ENCODE measurements around the gene ETV3.
A peak's percentile ranks its signal among the peaks of the same experiment; 100 is the strongest.

Gene ETV3

DNA sequence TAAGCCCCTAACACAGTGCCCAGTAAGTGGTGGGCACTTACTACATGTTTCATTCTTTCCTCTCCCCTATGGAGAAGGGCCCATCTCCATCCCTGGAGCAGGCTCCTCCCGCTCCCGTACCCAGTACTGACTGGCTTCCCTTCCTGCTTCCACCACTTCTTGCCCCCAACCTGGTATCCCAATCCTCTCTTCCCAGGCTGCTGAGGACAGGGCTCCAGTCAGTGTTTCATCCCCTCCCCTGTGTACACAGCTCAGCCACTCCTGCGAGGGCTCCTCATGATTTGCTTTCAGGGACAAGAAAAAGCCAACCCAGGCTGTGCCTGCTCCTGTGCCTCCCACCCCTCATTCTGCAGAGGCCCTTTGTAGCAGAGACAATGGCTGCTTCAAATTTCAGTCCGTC lies 20.8 kb upstream of the ETV3 start:
- no peak for DNase-seq

DNA sequence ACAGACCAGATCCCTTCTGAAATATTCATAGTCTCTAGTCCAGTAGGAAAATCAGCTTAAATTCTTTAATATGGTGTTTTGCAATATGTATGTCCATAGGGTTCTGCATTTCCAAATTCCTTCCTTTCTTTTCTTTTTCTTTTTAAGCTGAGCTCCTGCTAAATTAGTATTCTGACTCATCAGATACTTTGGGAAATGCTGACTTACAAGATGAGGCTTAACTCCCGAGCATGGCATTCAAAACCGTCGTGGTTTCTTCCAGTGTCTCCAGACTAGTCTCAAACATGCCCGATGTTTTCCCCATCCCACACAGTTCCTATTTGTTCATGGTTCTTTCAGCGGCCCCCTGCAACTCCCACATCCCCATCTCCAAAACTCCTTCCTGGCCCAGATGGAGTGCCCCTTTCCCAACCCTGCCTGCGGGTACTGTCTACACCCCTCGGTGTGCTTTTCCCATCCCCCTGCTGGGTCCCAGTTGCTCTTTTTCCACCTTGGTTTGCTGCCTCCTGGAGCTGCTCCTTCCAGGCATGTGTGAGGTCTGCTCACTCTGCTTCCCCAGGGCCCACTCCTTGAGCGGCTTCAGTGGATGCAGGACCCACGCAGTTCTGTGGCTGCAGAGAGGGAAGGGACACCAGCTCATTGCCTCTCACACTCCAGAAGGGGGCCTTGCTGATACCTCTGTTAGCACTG lies 19.5 kb upstream of the ETV3 start:
- peak; percentile 59 to 74 (median 69) for DNase-seq

DNA sequence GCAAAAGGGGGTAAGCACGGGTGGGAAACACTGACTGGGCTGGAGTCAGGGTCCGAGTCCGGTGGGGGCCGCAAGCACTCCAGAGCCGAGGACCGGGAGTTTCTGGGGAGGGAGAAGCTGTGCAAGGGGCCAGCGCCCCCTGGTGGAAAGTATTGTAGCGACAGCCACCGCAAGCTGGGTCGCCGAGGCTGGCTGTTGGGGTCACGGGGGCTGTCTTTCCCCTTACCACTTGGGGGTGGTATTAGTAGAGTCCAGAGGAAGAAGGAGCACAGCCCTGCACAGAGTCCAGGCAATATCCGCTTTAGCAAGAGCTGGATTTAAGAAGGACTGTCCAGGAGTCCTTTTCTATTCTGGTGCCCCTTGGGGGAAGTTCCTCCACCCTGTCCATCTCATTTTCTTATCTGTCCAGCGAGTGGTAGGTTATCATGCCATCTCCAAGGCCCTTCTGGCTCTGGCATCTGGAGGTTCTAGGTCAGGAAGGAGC lies 17.9 kb upstream of the ETV3 start:
- DNase-seq = peak; percentile 84 to 93 (median 88)

DNA sequence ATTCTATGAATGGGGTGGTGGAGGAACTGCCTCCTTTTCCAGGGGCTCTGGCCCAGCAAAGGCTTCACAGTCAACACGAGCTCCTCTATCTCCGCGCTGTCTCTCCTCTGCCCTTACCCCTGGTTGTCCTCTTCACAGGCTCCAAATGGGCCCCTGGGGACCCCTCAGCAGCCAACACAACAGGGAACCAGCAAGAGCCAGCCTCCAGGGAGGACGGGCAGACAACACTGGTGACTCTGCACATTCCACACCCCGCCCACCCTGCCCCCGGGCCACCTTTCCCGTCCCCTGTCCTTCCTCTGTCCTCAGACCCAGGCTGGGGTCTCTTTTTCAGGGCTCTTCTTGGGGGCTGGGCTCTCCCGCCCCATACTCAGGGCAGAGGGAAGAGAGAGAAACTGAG lies 17.5 kb upstream of the ETV3 start:
- DNase-seq = no peak

DNA sequence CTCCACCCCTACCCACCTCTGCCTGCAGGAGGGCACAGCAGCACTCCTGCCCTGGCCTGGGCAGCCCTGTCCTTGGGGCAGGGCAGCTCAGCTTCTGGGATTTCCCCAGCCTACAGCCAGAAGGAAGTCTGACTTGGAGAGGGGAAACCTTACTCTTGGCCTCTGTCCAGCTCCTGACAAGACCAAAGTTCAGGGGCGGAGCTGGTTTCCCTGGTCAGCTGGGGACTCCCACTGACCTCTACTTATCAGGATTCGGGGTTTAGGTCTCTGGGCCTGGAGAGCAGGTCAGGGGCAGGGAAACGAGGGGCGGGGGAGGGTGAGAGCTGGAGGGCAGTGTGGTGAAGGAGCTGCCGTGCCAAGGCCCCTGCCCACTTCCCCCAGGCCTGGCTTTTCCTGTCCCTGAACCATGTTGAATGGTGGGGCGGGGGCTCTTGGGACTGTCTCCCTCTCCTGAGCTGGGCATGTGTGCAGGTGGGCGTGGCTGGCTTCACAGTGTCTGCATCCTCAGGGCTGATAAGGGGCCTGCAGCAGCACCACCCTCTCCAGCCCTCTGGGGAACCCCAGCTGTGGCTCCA lies 16.8 kb upstream of the ETV3 start:
- peak; percentile 95 to 98 (median 97) for DNase-seq

DNA sequence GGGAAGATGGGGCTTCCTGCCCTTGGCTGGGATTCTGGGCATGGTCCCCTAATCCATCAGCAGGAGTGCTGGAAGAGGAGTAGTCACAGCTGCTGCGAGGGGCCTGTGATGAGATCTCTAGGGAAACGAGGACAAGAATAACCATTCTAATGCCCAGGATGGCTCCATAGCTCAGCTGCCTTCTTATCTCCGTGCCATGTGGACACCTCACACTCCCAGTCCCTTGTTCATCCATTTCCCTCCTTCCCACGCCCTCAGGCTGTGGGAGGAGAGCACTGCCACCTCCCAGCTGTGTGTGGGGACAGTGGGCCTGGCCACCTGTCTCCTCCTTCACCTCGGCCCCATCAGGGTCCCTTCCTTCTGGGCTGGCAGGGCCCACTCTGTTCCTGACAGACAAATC lies 16.1 kb upstream of the ETV3 start:
- no peak for DNase-seq

DNA sequence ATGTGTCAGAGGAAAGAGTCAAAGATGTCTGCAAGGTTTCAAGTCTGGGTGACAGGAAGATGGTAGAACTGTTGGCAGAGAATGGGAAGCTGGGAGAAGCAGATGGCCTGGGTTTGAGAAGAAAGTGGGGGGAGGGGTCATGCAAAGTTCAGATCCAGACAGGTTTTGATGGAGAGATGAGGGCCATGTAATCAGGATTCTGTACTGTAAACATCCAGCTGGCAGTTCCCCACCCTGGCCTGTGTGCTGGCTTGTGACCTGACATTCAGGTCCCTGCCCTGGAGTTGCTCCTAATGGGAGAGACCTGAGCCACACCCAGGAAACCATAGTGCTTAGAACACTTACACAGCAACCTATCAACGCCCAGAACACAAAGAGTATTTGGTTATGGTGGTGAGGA lies 15.6 kb upstream of the ETV3 start:
- no peak for DNase-seq

DNA sequence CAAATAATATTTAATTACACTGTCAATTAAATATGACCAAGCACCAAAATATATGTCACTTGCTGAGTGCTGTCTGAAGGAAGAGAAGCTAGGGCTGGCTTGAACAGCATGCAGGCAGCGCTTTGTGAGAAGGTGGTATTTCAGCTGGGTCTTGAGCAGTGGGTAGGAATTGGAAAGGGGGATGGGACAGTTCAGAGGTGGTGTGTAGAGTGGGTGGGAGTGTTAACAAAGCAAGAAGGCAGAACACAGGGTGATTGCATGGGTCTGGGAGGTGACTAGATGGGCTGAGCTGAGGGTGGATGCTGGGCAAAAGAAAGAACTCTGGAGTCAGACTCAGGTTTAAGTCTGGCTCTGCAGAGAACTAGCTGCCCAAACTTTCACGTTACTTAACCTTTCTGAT lies 14.3 kb upstream of the ETV3 start:
- DNase-seq = no peak

DNA sequence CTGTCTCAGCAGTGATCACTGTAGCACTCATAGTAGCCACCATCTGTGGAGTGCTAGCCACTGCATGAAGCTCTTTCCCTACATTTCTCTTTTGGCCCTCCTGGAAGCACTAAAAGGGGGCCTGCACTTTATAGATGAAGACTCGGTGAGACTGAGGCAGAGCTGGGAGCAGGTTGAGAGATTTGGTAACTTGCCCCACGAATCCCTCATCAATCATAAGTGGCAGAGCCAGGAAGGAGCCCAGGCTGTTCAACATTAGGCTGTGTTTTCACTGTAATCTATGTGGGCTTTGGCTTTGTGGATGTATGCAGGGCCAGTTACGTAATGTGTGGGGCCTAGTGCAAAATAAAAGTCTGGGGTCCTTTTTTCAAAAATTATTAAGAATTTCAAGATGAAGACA lies 13.3 kb upstream of the ETV3 start:
- no peak for DNase-seq

DNA sequence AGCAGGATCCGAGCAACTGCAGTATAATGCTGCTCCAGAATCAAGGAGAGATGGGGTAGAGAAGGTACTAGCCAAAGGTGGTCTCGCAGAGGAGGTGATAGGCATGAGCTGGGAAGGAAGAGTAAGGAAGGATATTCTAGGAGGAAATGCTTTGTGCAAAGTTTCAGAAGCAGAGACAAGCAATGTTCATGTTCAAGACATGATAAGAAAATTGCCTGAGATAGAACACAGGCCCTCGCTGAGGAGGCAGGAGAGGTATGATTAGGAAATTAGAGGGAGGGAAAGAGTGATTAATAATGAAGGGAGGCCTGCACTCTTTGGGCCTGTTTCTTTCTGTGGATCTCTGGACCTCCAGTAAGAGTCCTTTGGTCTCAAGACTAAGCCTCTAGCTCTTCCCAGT lies 12.9 kb upstream of the ETV3 start:
- DNase-seq = no peak

DNA sequence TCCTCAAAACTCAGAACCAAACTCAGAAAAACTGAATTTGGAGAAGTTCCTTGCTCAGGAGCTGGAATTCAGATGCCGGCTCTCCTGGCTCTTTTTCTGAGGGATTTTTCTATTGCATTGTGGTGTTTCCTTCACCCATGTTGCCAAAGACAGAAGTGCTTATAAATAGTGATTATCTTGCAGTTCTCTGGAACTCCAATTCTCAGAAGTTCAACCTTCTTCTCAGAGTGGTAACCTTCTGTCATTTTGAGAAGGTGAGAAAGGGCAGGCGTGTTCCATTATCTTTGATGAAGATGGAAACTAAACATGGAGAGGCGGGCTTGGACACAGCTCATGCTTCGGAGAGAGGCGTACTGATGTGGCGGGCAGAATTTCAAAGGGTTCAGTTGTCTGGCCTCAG lies 12.4 kb upstream of the ETV3 start:
- DNase-seq = no peak

DNA sequence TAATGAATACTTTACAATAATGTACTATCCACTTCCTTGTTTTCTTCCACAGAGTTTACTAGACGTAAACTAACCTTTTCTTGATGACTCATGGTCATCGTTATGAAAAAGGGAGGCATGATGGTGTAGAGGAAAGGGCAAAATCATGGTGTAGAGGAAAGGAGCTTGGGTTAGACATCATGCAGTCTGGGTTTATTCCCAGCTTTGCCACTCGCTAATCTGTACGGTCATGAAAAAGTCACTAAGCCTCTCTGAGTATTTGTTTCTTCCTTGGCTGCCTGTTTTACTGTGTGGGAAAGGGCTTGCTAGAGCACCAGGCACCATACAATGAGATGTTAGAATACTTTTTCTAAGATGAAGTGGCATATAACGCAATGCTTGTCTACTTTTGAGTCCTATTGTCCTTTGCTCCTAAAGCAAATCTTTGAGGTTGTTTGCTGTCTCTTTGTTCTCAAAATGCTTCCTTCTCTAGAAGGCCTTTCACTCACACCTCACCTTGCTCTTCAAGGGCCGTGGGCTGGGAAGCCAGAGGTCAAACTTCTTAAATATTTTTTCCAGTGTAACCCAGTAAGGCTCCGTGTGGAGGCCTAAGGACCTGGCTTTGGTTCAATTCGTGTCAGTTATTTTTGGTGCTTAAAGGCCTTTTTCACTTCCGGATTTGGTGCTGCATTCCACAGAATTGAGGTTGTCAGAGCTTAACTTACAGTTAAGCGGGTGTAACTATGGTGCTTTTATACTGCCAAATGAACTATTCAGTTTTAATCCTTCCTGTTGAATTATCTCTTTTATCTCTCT lies 9.9 kb upstream of the ETV3 start:
- peak in 2 of 3 donors; percentile 74 to 76 for DNase-seq

DNA sequence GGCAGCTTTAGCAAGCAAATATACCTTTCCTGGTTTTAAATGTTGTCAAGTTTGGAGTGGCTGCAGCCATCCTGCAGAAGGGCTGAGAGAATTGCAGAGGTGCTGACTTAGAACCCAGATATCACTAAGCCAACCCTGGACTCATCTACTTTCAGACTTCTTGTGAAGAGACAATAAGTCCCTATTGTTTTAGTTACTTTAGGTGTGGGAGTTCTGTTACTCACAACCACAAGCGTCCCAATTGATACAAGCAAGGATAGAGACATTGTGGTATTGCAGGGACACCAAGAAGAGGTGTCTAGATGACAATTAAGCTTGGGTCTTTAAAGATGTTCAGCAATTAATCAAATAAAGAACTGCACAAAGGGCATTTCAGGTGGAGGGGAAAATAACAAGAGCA lies 8.8 kb upstream of the ETV3 start:
- DNase-seq = no peak

DNA sequence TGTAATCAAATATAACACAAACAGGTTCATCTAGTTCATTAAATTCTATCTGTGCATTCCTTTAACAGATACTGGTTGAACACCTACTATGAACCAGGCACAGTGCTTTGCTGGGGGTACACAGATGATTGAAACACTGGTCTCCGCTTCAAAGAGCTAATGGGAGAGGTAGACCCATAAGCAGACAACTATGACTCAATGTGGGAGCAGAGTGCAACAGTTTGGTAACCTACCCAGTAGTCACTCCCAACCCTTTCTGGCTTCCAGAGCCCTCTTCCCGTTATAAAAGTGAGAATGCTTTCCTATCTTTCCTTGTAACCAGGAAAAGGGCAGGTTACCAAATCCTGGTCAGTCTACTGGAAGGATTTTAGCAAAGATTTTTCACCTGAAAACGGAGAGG lies 8.0 kb upstream of the ETV3 start:
- no peak for DNase-seq

DNA sequence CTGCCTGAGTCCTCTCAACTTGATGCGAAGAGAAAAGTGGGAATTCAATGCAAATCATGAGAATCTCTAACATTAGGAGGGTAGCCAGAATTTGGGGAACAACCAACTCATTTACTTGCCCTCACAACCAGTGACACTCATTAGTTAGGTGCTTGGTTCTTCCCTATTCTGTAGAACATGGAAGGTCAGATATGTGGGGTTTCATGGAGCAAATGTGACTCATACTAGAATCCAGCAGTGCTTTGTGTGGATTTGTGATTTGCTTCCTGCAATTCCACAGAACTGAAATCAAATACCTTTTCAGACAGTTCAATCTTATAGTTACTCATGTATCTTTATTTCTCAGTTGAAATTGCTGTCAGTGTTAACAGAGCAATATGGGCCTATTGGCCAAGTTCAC lies 6.9 kb upstream of the ETV3 start:
- peak in 2 of 3 donors; percentile 64 to 74 for DNase-seq

DNA sequence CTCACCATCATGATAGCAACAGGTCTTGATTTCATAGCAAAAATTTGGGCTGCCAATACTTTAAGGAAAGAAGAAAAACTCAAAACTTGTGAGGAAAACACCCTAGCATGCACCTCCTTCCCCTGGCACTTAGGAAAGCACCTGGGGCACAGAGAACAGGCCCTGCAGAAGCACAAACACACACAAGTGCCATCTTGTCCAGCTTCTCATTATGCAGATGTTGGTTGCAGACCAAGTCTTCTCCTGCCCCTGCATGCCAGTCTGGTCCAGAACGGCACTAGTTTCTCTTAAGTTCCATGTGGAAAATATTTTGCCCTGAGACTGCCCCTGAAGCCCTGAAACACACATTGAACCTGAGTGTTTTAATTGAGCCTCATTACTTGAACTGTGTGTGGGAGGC lies 6.3 kb upstream of the ETV3 start:
- DNase-seq = no peak

DNA sequence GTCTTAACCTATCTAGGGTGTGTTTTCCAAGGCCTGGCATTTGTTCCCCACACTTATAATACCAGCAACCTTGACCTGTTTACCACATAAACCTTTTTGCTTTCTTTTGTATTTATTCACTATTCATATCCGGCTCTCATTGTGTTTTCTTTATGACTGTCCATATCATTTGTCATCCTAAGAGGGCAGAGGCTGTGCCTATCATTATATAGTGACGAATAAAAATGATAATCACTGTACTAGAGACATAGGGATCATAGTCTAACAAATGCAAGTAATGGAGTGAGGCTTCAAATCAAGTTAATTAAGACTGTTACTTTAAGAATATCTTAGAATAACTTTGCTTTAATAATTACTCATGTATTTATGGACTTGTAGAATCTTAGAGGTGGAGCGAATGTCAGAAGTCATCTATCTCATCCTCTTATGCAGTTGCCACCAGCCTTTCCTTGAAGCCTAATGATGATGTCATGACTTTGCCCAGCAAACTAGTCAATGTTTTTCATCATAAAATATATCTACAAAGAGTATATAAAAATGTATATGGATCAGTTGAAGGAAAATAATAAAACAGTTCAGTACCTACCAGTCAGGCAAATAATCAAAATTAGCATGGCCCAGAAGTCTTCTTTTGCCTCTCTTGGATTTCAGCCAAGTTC lies 4.7 kb upstream of the ETV3 start:
- DNase-seq = peak in 1 of 3 donors; percentile 14

DNA sequence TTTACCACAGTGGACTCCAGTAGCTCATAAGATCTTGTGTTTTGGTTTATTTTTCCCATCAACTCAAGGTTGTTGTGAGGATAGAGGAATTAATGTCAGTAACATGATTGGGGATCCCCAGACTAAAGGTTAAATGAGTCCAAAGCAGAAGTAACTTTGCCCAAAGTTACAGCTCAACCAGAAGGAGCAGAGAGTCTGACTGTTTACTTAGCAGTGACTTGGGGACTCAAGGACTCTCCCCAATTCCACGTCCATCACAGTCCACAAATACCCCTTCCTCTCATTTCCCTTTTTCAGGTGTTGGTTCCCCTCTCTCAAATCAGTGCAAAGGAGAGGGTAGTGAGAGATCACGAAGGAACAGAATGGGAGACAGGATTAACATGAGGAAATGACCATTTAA lies 4.0 kb upstream of the ETV3 start:
- peak; percentile 68 to 94 (median 86) for DNase-seq

DNA sequence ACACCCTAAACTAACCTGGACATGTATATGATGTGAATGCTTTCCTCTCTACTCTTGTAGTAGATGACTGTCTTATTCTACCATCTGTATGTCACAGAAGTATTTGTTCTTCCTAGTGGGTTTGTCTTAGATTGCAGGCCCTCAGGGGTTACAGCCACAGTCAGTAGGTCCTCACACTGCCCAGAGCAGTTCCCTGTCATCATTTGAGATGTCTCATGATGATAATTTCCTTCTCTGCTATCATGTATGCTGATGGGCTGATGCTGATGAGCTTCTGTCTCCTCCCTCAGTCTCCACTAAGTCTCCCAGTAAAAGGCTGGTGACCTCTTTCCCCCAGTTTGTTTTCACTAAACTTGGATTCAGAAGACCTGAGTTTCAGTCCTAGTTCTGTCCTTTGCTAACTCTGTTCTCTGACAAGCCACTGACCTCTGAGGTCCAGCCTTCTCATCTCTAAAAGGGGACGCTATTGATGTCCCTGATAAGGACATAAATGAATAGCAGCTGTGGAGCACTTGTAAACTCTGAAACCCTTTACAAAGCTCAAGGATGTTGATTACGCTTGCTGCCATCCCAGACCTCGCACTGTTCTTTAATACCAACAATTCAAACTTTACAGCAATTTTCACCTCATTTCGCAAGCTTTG lies 3.1 kb upstream of the ETV3 start:
- DNase-seq = peak; percentile 55 to 66 (median 56)

DNA sequence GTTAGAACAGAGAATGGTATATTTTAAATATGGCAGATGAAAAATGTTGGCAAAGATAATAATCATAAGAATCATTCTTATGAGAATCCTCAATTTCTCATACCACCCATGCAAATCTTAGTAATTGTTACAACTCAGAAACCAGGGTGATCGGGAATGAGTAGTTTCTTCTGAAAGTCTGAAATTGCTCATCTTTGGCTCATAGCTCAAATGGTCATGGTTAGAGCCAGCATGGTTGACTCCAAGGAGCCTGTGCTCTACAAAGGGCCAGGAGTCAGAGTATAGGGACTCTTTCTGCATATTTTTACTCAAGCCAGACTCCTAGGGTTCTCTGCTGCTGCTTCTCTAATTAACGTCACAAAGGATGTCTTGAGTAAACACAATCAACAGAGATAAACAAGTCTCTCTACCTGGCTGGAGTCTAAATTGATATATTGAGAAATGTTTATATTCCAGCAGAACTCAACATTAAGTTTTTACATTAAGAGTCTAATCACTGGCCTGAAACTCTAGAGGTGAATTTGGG lies 1.9 kb upstream of the ETV3 start:
- peak in 2 of 3 donors; percentile 69 to 85 for DNase-seq

DNA sequence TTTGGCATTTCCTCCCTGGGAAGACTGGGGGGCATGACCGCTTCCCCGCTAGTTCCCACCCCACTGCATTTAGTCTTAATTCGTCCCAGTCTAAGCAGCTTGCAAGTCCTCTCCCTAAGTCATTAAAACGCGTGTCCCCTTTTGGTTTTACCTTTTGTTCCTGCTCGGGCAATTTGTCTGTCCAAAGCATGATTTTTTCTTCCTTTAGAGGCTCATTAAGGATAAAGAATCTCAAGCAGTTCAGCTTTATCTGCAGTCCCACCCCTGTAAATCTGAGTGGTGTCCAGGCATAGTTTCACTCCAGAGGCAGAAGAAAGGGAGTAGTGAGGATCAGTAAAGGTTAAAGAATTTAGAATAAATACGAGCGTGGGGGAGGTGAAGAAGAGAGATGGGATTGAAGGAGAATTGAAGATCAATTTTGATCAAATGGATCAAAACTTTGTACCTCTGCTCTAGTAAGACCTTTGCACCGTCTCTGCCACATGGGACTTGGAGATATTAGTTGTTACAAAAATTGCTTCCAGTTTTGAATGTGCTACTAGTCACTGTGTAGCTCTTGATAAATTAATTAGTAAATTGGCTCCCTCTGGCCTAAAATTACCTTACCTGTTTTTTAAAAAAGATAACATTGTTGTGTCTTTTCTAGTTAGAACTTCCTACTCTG lies 989 bp upstream of the ETV3 start:
- no peak for DNase-seq

All from suppressor macrophage treated with lipopolysaccharide for 1 hour (primary cell).